Left lobe of liver (tissue), 2 donors: ENCODE data around the gene NECTIN2. TPM values are rescaled to one million over a fixed set of nuclear protein-coding genes. Genes with fewer than 3 reads are reported as not detected.
"Not testable (repeated sequence)": the region's sequence is repeated elsewhere in the genome, so short reads cannot be mapped to it uniquely, and the experiment has no call there.

Experiments
- ATAC-seq: fragments of 200-7000 bp; cut with Tn5 transposase; one replicate; pipeline ENCODE4 v1.9.1; 2020; ENCODE audit warnings: mild to moderate bottlenecking, moderate library complexity
- DNase-seq: peaks from one replicate; pipeline ENCODE4 v3.0.0-alpha.2; 2020; ENCODE audit warnings: low spot score
- total RNA-seq: library from RNA; stranded (reverse); gene quantifications from one replicate; pipeline ENCODE4 v1.2.1, GENCODE V29; 2021
- donor health status: DM: no; HTN: no; CAD: no; lungs with moderate emphysema.
- donor health status: DM: no; HTN: yes; CAD: no.

Gene NECTIN2
- total RNA-seq, 1 donor from 2014 or later = 70.4 TPM

DNA sequence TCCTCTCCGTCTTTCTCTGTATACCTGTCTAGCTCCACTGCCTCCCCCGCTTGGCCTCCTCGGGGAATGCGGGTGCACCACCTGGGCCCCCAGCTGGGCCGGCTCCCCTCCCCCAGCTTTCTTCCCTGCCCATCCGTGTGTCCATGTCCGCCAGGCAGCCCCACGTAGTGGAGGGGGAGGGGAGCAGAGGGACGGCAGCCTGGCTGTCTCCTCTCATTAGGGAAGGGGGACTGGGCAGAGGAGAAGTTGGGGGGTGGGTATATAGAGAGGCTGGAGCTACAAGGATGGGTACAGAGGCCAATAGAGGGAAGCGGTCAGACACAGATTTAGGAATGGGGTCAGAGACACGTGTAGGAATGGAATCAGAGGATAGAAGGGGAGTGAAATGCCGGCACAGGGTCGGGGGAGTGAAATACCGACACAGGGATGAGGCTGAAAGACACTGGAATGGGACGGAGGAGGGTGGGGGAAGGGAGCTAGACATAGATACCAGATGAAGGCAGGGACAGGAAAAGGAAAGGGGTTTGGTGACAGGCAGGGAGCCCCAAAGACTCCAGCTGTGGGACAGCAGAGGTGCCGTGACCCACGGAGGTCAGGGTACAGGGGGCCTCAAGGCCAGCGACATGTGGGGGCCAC, 2.8 kb downstream of the NECTIN2 start:
- ATAC-seq (no peak), DNase-seq (no peak)

DNA sequence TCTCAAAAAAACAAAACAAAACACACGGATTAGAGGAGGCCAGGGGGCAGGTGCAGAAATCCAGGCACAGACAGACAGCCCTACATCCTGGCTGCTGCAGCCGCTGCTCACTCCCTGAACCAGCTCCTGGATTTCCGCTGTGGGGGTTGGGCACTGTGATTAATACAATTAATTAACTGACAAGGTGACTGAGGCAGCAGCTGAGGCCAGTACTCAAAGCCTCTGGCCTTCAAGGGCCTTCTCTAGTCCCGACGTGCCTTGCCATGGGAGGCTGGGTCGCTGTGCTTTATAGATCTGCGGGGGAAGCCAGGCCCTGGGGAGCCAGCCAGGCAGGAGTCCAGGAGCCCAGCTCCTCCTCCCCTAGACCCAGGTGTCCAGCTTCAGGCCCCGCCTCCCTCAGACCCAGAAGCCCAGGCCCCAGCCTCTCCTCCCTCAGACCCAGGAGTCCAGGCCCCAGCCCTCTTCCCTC, 4.6 kb downstream of the NECTIN2 start:
- ATAC-seq = no peak
- DNase-seq = no peak

DNA sequence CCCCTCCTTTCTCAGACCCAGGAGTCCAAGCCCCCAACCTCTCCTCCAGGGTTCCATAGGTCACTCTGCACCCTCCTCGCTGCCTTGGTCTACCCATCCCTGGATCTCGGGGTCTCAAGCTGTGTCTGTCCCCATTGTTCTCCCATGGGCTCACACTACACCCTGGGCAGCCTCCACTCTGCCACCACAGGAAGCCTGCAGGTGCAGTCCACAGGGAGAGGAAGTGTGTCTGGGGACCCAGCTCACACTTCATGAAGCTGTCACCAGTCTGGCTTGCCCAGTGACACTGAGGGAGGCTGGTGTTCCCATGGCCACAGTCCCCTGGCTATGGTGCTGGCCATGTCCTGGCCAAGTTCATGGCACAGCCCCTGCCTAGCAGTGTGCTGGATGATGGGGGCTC, 5.3 kb downstream of the NECTIN2 start:
- ATAC-seq = no peak
- DNase-seq = no peak

DNA sequence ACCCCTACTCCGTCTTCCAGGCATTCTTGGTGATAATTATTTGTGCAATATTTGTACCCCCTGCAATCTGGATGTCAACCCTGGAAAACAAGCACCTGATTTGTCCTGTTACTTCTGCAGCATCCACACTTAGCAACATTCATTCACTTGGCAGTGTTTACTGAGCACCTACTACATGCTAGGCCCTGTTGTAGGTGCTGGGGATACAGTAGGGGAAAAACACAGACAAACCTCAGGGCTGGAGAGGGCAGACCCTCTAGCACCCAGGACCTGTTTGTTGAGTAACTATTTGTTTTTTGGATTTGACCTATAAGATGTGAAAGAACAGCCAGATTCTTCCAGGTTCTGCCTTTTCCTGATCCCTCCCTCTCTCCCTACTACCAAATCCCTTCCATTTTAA, 9.5 kb downstream of the NECTIN2 start:
- no peak for DNase-seq
- no peak for ATAC-seq

DNA sequence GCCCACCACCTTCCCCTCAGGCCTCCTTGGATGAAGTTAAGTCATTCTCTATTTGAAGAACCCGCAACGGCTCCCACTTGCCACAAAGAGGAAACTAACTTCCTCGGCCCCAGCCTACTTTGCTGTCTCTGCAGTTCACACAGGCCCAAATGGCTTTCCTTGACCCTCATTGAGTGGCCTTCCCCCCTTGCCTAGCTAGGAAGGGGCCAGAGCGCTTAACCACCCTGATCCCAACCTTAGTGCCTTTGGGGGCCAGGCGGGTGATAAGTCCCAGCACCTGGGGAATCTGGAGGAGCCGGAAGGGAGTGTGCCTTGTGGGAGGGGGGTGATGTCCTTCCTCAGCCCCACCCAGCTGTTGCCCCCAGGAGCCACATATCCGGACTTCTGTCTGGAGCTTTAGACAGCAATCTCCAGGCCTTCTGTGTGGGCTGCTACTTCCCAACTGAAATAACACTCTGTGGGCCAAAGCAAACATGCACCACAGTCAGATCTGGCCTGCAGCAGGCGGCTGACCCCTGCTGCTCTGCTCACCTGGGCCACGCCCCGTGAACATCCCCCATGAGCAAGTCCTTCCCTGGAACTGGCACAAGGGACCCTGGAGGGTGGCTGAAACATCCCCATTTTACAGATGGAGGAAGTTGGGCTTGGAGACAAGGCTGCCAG, 10.5 kb downstream of the NECTIN2 start:
- DNase-seq (peak; percentile 74), ATAC-seq (peak; percentile 78)

DNA sequence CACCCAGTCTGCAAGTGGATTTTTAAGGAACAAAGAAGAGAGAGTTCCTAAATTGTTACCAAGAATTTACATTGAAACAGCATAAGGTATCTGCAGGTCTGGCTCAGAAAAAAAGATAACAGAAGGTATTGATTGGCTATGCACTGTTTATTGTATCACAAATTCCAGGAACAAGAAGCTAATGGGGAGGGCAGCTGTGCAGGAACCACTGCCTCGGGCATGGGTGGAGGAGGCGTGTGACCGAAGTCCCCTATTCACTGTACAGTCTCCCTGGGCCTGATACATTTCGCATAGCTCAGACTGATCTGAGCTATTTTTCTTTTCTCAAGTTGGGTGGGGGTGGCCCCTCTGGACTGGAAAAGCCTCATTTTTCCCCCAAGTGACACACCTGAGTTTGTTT, 11.7 kb downstream of the NECTIN2 start:
- DNase-seq = no peak
- peak; percentile 39 for ATAC-seq

DNA sequence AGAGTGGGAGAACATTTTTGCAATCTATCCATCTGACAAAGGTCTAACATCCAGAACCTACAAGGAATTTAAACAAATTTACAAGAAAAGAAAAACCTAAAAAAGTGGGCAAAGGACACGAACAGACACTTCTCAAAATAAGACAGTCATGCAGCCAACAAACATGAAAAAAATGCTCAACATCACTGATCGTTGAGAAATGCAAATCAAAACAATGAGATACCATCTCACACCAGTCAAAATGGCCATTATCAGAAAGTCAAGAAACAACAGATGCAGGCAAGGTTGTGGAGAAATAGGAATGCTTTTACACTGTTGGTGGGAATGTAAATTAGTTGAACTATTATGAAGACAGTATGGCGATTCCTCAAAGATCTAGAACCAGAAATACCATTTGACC, 15.5 kb downstream of the NECTIN2 start:
- not testable (repeated sequence) for ATAC-seq, DNase-seq

DNA sequence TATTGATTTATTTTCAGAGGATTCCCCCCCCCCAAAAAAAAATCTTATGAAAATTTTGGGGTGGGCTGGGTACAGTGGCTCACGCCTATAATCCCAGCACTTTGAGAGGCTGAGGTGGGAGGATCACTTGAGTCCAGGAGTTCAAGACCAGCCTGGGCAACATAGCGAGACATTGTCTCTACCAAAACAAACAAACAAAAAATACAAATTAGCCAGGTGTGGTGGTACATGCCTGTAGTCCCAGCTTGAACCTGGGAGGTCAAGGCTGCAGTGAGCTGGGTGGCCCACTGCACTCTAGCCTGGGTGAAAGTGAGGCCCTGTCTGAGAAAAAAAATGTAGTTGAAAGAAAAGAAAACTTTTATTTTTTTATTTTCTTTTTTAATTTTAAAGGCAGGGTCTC, 17.9 kb downstream of the NECTIN2 start:
- no peak for DNase-seq
- ATAC-seq = no peak

DNA sequence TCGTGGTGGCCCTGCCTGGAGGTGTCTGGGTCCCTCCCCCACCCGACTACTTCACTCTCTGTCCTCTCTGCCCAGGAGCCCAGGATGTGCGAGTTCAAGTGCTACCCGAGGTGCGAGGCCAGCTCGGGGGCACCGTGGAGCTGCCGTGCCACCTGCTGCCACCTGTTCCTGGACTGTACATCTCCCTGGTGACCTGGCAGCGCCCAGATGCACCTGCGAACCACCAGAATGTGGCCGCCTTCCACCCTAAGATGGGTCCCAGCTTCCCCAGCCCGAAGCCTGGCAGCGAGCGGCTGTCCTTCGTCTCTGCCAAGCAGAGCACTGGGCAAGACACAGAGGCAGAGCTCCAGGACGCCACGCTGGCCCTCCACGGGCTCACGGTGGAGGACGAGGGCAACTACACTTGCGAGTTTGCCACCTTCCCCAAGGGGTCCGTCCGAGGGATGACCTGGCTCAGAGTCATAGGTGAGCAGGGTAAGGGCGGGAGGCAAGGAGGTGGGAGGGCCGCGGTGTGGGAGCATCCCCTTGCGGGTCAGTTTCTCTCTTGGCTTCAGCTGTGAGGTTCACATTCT, 19.2 kb downstream of the NECTIN2 start:
- ATAC-seq = no peak
- DNase-seq = no peak

DNA sequence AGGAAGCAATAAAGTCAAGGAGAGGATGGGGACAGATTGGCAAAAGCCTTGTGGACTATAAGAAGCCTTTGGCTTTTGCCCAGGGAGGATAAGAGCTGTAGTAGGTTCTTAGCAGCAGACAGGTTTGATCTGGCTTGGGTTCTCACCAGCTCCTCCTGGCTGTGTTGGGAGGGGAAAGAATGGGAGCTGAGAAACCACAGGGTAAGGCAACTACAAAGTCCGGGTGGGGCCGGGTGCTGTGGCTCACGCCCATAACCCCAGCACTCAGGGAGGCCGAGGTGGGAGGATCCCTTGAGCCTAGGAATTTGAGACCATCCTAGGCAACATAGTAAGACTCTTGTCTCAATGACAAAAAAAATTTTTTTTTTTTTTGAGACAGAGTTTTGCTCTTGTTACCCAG, 20.6 kb downstream of the NECTIN2 start:
- DNase-seq = no peak
- ATAC-seq = no peak

DNA sequence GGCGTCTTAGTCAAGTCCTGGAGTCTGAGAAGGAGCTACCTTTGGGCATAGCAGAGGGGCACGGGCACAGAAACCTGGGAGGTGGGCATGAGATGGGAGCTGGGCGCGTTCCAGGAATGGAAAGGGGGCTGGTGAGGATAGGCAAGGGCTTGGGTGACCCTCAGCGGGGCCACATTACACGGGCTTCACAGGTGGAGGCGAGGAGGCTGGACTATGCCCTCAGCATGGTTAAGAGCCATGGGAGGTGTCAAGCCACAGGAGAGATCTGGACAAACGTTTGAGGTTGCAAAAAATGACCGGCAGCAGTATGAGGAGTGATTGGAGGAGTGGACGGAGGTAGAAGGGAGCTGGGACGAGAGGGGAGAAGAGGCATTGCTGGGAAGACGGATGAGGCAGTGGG, 21.5 kb downstream of the NECTIN2 start:
- no peak for DNase-seq
- no peak for ATAC-seq

DNA sequence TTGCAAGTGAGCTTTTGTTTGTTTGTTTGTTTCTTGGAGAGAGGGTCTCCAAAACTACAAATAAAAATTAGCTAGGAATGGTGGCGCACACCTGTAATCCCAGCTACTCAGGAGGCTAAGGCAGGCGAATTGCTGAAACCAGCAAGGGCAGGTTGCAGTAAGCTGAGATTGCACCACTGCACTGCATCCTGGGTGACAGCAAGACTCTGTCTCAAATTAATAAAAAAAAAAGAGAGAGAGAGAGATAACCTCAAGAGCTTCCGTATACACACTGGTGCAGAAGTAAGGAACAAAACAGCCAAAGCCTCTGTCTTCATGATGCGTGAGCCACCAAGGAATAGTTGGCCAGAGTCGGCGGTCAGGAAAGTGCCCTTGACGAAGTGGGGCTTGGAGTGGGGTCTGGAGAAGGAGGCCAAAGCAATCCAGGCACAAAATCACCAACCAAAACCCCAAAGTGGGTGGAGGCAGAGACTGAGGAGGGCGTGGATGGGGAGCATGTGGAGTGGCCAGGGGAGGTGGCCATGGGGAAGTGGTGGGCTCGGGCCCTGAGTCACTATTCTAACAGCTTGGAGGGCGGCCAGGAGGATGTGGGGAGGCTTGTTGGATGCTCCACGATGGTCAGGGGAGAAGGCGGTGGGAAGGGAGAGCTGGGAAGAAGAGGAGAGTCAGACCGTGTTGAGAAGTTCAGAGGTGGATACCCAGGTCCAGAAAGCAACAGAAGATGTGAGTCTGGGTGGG, 23.8 kb downstream of the NECTIN2 start:
- DNase-seq (no peak), ATAC-seq (peak; percentile 20)

DNA sequence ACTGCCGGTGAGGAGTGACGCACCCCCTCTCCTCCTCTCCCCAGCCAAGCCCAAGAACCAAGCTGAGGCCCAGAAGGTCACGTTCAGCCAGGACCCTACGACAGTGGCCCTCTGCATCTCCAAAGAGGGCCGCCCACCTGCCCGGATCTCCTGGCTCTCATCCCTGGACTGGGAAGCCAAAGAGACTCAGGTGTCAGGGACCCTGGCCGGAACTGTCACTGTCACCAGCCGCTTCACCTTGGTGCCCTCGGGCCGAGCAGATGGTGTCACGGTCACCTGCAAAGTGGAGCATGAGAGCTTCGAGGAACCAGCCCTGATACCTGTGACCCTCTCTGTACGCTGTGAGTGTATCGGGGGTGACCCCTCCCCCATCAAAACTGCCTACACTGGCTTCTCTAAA, 25.7 kb downstream of the NECTIN2 start:
- no peak for ATAC-seq
- DNase-seq = no peak

DNA sequence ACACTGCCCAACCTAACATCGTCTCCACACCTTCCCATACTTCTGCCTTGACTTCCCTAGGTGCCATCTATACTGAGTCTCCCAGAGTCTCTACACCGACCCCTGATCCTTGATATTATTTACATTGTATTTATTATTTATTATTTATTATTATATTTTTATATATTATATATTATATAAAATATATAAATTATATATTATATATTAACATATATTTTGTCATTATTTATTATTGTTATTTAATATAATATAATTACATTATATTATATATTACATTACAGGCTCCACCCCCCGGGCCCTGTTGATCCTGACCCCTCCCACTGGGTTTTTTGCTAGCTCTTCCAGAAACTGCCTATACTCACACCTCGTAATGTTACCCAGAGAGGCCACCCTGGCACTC, 26.6 kb downstream of the NECTIN2 start:
- ATAC-seq (no peak), DNase-seq (no peak)

DNA sequence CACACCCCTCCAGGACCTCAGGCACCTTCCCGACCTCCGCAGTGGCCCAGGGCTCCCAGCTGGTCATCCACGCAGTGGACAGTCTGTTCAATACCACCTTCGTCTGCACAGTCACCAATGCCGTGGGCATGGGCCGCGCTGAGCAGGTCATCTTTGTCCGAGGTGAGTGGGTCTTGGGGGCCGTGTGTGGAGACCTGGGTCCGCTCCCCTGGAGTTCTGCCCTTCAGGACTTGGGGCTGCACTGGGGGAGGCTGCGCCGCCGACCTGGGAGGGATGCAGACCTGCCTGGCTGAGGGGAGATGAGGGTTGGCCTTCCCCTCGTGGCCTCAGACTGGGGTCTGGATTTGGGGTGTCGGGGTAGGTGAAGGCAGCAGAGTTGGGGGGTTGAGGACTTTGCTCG, 28.2 kb downstream of the NECTIN2 start:
- no peak for ATAC-seq
- no peak for DNase-seq

DNA sequence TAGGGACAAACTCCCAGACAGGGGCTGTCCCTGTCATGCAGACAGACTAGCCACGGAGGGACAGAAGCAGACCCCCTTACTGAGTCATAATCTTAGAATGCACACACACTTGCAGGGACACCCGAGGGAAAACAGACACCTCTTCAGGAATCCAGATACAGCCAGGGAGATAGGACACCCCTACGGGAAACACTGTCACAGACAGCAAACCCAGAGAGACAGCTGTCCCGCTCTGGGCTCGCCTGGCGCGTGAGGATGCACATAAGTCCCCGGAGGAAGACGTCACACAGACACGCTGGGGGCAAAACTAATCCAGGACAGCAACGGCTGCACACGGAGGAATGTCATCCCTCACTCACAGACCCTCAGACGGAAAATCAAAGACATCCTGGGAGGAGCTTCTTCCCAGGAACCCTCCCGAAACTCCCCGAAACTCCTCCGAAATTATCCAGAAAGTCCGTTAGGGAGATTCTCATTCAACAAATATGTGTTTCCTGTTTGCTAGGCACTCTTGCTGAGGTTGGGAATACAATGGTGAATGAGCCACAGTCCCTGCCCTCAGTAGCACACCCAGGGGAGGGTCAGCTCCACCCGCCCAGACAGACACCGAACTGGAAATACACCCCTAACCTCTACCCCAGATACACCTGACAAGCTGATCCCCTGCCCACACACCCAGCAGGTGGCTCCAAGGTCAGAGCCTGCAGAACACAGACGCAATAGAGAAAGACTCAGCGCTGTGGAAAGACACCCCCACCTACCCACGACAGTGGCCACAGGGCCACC, 29.8 kb downstream of the NECTIN2 start:
- DNase-seq (no peak), ATAC-seq (peak; percentile 19)

DNA sequence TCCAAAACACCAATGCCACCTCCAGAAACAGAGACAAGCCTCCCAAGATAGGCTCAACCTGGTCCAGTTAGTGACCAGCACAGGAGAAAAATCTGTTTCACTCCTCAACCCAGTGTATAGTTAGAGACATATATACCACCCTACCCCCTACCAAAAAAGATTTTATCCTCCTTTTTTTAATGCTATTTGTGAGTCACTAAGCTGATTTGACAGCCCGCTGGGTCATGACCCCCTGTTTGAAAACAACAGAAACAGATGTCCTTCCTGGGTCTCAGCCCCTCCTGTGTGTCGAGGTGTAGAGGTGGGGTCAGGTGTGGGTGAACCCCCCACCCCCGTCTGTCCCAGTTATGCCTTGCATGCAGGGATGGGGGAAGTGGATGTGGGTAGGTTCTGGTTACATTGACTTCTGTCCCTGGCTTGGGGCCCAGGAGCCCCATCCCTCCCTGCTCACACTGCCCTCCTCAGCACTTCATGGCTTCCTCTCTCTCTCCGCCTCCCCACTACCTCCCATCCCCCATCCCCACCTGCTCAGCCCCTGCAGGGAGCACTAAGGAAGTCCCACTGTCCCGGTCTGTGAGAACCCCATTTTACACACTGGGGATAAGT, 30.9 kb downstream of the NECTIN2 start:
- DNase-seq = no peak
- no peak for ATAC-seq

DNA sequence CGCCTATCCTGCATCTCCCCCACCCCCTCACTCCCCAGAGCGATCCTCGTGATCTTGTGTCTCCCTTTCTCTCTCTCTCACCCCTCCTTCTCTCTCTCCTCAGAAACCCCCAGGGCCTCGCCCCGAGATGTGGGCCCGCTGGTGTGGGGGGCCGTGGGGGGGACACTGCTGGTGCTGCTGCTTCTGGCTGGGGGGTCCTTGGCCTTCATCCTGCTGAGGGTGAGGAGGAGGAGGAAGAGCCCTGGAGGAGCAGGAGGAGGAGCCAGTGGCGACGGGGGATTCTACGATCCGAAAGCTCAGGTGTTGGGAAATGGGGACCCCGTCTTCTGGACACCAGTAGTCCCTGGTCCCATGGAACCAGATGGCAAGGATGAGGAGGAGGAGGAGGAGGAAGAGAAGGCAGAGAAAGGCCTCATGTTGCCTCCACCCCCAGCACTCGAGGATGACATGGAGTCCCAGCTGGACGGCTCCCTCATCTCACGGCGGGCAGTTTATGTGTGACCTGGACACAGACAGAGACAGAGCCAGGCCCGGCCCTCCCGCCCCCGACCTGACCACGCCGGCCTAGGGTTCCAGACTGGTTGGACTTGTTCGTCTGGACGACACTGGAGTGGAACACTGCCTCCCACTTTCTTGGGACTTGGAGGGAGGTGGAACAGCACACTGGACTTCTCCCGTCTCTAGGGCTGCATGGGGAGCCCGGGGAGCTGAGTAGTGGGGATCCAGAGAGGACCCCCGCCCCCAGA, 32.2 kb downstream of the NECTIN2 start:
- DNase-seq = no peak
- no peak for ATAC-seq

DNA sequence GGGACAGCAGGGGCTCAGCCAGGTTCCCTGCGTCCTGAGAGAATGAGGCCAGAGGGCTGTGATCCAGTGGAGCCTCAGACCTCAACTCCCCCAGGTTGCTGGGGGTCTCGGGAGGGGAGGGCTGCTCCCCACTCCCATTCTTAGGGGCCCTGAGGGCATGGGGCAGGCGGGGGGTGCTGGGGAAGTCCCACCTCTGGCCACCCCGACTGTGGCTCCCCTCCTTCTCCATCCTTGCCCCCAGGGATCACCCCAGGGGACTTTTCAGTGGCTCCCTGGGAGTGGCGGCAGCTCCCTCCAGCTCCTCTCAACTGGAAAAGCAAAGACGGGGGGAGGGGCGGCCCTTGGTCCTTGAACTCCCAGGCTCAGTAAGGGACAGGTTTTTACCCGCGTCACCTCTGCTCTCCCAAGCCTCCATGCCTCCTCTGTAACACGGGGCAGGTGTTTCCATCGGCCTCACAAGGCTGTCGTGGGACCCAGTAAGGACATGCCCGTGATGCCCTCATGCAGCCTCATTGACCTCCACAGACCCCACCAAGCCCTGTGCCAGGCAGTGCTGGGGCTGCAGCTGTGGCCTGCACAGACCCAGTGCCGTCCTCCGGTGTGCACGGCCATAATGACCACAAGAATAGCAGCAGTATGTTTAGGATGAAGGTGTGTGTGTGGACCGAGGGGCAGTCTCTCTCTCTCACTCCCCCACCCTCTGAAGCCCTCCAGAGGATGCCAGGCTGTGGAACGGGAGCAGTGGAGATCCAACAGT, 33.4 kb downstream of the NECTIN2 start:
- ATAC-seq = no peak

More for the DNA sequence above, 33.4 kb downstream of the NECTIN2 start:
- DNase-seq = peak; percentile 43
